K562 (cell line): ENCODE measurements around the gene TUBA4B. TPM values are rescaled to one million over a fixed set of nuclear protein-coding genes. Genes with fewer than 3 reads are reported as not detected.

Experiments
- ATF4 ChIP-seq: fragments of 450-650 bp; formaldehyde crosslinking; IDR thresholded peaks from 2 replicates; pipeline ENCODE4 v1.4.0; 2022; ENCODE audit warnings: mild to moderate bottlenecking, moderate library complexity
- BRD9 ChIP-seq: fragments of 450-650 bp; IDR thresholded peaks from 2 replicates; pipeline ENCODE4 v1.6.1; 2018; ENCODE audit warnings: low read depth; ENCODE audit not compliant: partially characterized antibody
- CREB5 ChIP-seq: fragments of 250-450 bp; sonication (Bioruptor Pico); IDR thresholded peaks from 2 replicates; pipeline ENCODE4 v1.5.0; 2020; ENCODE audit warnings: mild to moderate bottlenecking
- E2F1 ChIP-seq: sonication (generic); formaldehyde crosslinking; IDR thresholded peaks from 2 replicates; pipeline ENCODE4 v1.8.1; 2023; ENCODE audit warnings: mild to moderate bottlenecking, missing genetic modification reagents, moderate library complexity
- E2F6 ChIP-seq, 2 experiments: IDR thresholded peaks; 2 replicates each; pipeline ENCODE4 v1.6.1; 2011; ENCODE audit warnings: borderline replicate concordance in 1 of 2, control low read depth in 1 of 2, low read depth in 1 of 2, low read length in 1 of 2, mild to moderate bottlenecking in 1 of 2, mixed read lengths in 1 of 2, moderate library complexity in 1 of 2; ENCODE audit not compliant: insufficient read depth in 1 of 2, insufficient read length in 1 of 2, poor library complexity in 1 of 2, severe bottlenecking in 1 of 2; ENCODE audit errors: extremely low read depth in 1 of 2
- EP300 ChIP-seq: IDR thresholded peaks from 2 replicates; pipeline ENCODE4 v1.6.1; 2012; ENCODE audit warnings: low read length, improper control_type of control experiment
- NKRF ChIP-seq: fragments of 450-650 bp; IDR thresholded peaks from 2 replicates; pipeline ENCODE4 v1.6.1; 2016; ENCODE audit warnings: borderline replicate concordance
- SETDB1 ChIP-seq: IDR thresholded peaks from one replicate; pipeline ENCODE4 v1.6.1; 2012; ENCODE audit warnings: low read length, control low read depth, inconsistent platforms
- SNIP1 ChIP-seq: fragments of 450-650 bp; IDR thresholded peaks from 2 replicates; pipeline ENCODE4 v1.7.1; 2017; ENCODE audit warnings: low read depth, mild to moderate bottlenecking
- TRIM24 ChIP-seq, 2 experiments: fragments of 450-650 bp; IDR thresholded peaks; 2 replicates each; pipeline ENCODE4 v1.6.1; 2016
- ZBTB49 ChIP-seq: sonication (generic); formaldehyde crosslinking; IDR thresholded peaks from 2 replicates; pipeline ENCODE4 v1.8.0; 2022; ENCODE audit warnings: missing genetic modification reagents, mild to moderate bottlenecking, borderline replicate concordance
- ZNF592 ChIP-seq: fragments of 450-650 bp; IDR thresholded peaks from 2 replicates; pipeline ENCODE4 v1.6.1; 2017; ENCODE audit warnings: antibody characterized with exemption, mild to moderate bottlenecking
- ZNF695 ChIP-seq: fragments of 450-650 bp; formaldehyde crosslinking; IDR thresholded peaks from 2 replicates; pipeline ENCODE4 v1.4.0; 2020; ENCODE audit warnings: mild to moderate bottlenecking, moderate library complexity
- polyA plus RNA-seq, 8 experiments: library from polyadenylated mRNA; depleted of rRNA in 4 of 8; stranded (reverse) in 5 of 8; unstranded in 3 of 8; fragments of >200 nt; fragmentation: Nextera tagmentation in 2 of 8; fragmentation: Illumina TruSeq in 1 of 8; extraction: Ambion mirVana in 2 of 8; extraction: Trizol in 1 of 8; gene quantifications; 2 replicates each; pipeline versions ENCODE4 v1.2.1 to v1.2.3, GENCODE V29; 2011 to 2014; ENCODE audit warnings: inconsistent platforms in 1 of 8, missing spikeins in 1 of 8
- total RNA-seq, 7 experiments: library from RNA; depleted of rRNA in 6 of 7; stranded (reverse); fragments of >200 nt in 6 of 7; fragmentation: Illumina TruSeq in 2 of 7; extraction: Trizol in 2 of 7; gene quantifications; 2 replicates each; pipeline versions ENCODE4 v1.2.1 to v1.2.3, GENCODE V29; 2011 to 2021; ENCODE audit warnings: low replicate concordance in 1 of 7

The TUBA4B gene
- total and polyA plus RNA-seq, 9 of the 15 experiments (the other 6 are each of a cell fraction or from before 2014, with no cell fraction given) = 0.04 TPM; not detected in 8

GRCh38 chr2:219230059-219230540 is 22.9 kb upstream of the TUBA4B start (continued):
- TF ChIP-seq ZBTB49 (no peak), ZNF592 (0 out of 2 replicates have a peak, but pooled peaks have one; percentile 13), NKRF (peak; percentile 75), E2F1 (CRISPR knock-in tag) (no peak), ATF4 (CRISPR knock-in tag) (no peak), BRD9 (peak; percentile 36), SETDB1 (no peak), CREB5 (no peak), ZNF695 (no peak), E2F6 (IDR thresholded peaks at IDR 0.05; ENCODE audit: borderline replicate concordance in 1 of 2, extremely low read depth in 1 of 2, insufficient read depth in 1 of 2, insufficient read length in 1 of 2, low read depth in 1 of 2, low read length in 1 of 2, poor library complexity in 1 of 2, severe bottlenecking in 1 of 2) (peak in 1 of 2 experiments; percentile 39), SNIP1 (no peak), EP300 (no peak), TRIM24 (IDR thresholded peaks at IDR 0.05) (no peak)
